Measurements from ENCODE around the gene ALDH9A1.
"Not testable (repeated sequence)": the region's sequence is repeated elsewhere in the genome, so short reads cannot be mapped to it uniquely, and the experiment has no call there.

ALDH9A1 gene

DNA sequence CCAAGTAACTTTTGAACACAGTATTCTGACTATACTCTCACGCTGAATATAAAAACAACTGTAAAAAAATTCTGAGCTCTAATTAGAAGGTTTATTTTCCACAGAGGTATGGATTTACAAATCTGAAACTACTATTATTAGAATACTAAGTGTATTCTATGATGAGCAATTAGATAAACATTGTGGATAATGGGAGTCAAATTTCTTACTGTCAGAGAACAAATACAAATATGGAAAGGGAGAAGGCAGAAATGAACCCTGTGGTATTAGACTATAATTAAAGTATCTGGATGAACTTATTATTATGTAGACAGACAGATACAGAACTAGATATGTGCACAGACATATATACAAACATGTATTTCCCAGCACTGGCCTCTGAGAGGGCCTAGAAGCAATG lies 22.6 kb downstream of the ALDH9A1 start:
- H3K4me3 ChIP-seq, result no peak overlapping the region
- H3K36me3 ChIP-seq, result peaks cover 87% of the 10 kb centered on the region
- no peak overlapping the region for H3K27ac ChIP-seq
- no peak for TF ChIP-seq Cebpa-rat (IDR thresholded peaks at IDR 0.05)
- no peaks in the 10 kb centered on the region for H4K20me1 ChIP-seq
- H3K4me2 ChIP-seq, result no peak overlapping the region
- H3K9me3 ChIP-seq, result no peaks in the 10 kb centered on the region
- no peak overlapping the region for H3K9ac ChIP-seq
- no peaks in the 10 kb centered on the region for H3K27me3 ChIP-seq
- peaks cover 14% of the 10 kb centered on the region for H3K4me1 ChIP-seq

GRCh38 chr1:165674599-165674998 lies 23.8 kb downstream of the ALDH9A1 start:
- Histone ChIP-seq H3K4me3 (no peak overlapping the region), H3K27me3 (no peaks in the 10 kb centered on the region), H3K4me2 (no peak overlapping the region), H3K9me3 (no peaks in the 10 kb centered on the region), H3K9ac (no peak overlapping the region), H3K4me1 (peaks cover 14% of the 10 kb centered on the region), H4K20me1 (no peaks in the 10 kb centered on the region), H3K27ac (no peak overlapping the region), H3K36me3 (peaks cover 84% of the 10 kb centered on the region)
- TF ChIP-seq Cebpa-rat (IDR thresholded peaks at IDR 0.05), result no peak

- Histone ChIP-seq H3K27ac (no peak overlapping the region), H3K27me3 (no peaks in the 10 kb centered on the region), H3K4me1 (no peaks in the 10 kb centered on the region), H3K9ac (no peak overlapping the region), H3K9me3 (no peaks in the 10 kb centered on the region), H3K4me2 (no peak overlapping the region), H3K36me3 (peaks cover 84% of the 10 kb centered on the region), H4K20me1 (no peaks in the 10 kb centered on the region), H3K4me3 (no peak overlapping the region)
- no peak for TF ChIP-seq Cebpa-rat (IDR thresholded peaks at IDR 0.05)
These were observed 26.8 kb downstream of the ALDH9A1 start for GRCh38 chr1:165671526-165671925.

- Histone ChIP-seq H3K9me3 (no peaks in the 10 kb centered on the region), H3K4me2 (no peak overlapping the region), H3K9ac (no peak overlapping the region), H3K4me3 (no peak overlapping the region), H3K4me1 (no peaks in the 10 kb centered on the region), H3K27me3 (no peaks in the 10 kb centered on the region), H4K20me1 (no peaks in the 10 kb centered on the region), H3K36me3 (peaks cover 94% of the 10 kb centered on the region), H3K27ac (no peak overlapping the region)
- no peak for TF ChIP-seq Cebpa-rat (IDR thresholded peaks at IDR 0.05)
These were observed 30.2 kb downstream of the ALDH9A1 start for GRCh38 chr1:165668184-165668583.

GRCh38 chr1:165666152-165666825 lies 32.1 kb downstream of the ALDH9A1 start:
- no peaks in the 10 kb centered on the region for H4K20me1 ChIP-seq
- H3K4me1 ChIP-seq, result no peaks in the 10 kb centered on the region
- H3K4me3 ChIP-seq, result no peak overlapping the region
- TF ChIP-seq Cebpa-rat (IDR thresholded peaks at IDR 0.05), result no peak
- H3K9me3 ChIP-seq, result no peaks in the 10 kb centered on the region
- no peak overlapping the region for H3K4me2 ChIP-seq
- no peak overlapping the region for H3K9ac ChIP-seq
- H3K27ac ChIP-seq, result no peak overlapping the region
- no peaks in the 10 kb centered on the region for H3K27me3 ChIP-seq
- H3K36me3 ChIP-seq, result peaks cover 97% of the 10 kb centered on the region

DNA sequence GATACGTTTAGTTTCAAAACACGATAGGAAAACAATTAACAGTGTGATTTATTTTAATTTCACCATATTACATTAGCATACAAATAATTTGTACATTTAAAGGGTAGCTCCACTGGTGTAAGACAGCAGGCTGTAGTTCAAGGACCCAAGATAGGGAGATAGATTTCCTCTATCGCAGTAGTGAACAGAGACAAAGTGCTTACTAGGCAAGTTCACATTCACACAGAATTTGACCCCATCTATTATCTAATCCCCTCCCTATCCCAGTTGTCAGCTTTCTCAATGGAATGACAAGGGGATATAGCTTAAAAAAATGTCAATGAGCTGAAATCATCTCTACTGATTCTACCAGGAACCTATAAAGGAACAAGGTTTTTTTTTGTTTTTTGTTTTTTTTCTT lies 36.2 kb downstream of the ALDH9A1 start:
- no peak overlapping the region for H3K4me3 ChIP-seq
- H4K20me1 ChIP-seq, result no peaks in the 10 kb centered on the region
- no peak overlapping the region for H3K27ac ChIP-seq
- no peak for TF ChIP-seq Cebpa-rat (IDR thresholded peaks at IDR 0.05)
- no peak overlapping the region for H3K4me2 ChIP-seq
- H3K9ac ChIP-seq, result no peak overlapping the region
- no peaks in the 10 kb centered on the region for H3K9me3 ChIP-seq
- peaks cover 97% of the 10 kb centered on the region for H3K36me3 ChIP-seq
- H3K27me3 ChIP-seq, result no peaks in the 10 kb centered on the region
- H3K4me1 ChIP-seq, result no peaks in the 10 kb centered on the region

DNA sequence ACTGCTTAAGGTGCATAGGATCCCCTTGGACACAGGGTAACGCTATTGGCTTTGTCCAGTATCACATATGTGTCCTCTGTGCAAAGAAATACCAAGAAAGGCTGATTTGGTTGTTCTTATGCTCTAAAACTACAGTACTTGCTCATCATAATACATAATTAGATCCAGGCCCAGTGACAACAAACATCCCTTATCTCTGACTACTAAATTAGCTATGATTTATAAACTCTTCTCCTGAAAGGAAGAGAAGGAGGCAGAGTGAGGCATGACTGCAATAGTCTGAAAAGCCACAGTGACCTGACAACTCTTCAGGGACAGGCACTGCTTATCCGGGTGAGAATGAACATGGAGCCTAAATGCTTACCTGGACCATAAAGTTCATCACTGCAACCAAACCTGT lies 36.7 kb downstream of the ALDH9A1 start:
- no peaks in the 10 kb centered on the region for H4K20me1 ChIP-seq
- H3K4me2 ChIP-seq, result no peak overlapping the region
- no peaks in the 10 kb centered on the region for H3K27me3 ChIP-seq
- peaks cover 97% of the 10 kb centered on the region for H3K36me3 ChIP-seq
- H3K4me1 ChIP-seq, result no peaks in the 10 kb centered on the region
- H3K9ac ChIP-seq, result no peak overlapping the region
- H3K4me3 ChIP-seq, result no peak overlapping the region
- no peaks in the 10 kb centered on the region for H3K9me3 ChIP-seq
- H3K27ac ChIP-seq, result no peak overlapping the region
- TF ChIP-seq Cebpa-rat (IDR thresholded peaks at IDR 0.05), result no peak

DNA sequence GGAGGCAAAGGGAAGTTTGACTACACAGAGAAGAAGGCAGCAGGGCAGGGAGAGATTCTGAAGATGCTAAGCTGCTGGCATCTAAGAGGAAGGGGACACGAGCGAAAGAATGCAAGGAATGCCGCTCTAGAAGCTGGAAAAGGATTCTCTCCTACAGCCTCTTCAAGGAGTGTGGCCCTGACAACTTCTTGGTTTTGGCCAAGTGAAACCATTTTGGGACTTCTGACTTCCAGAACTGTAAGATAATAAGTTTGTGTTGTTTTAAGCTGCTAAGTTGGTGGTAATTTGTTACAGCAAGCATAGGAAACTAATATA lies 38.8 kb downstream of the ALDH9A1 start:
- peaks cover 94% of the 10 kb centered on the region for H3K36me3 ChIP-seq
- H3K4me2 ChIP-seq, result no peak overlapping the region
- H3K4me3 ChIP-seq, result no peak overlapping the region

DNA sequence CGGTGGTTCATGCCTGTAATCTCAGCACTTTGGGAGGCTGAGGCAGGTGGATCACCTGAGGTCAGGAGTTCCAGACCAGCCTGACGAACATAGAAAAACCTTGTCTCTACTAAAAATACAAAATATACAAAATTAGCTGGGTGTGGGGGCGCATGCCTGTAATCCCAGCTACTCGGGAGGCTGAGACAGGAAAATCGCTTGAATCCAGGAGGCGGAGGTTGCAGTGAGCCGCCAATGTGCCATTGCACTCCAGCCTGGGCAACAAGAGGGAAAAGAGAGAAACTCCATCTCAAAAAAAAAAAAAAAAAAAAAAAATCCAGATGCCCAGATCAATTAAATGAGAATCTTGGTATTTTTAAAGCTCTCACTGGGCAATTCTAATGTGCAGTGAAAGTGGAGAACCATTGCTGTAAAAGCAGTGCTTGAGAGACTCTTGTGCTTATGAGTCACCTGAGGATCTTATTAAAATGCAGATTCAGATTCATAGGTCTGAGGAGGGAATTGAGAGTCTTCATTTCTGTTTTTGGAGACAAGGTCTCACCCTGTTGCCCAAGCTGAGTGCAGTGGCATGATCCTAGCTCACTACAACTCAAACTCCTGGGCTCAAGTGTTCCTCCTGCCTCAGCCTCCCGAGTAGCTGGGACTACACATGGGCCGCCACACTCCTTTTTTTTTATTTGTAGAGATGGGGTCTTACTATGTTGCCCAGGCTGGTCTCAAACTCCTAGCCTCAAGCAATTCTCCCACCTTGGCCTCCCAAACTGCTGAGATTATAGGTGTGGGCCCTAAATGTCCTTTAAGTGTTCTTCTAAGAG lies 39.4 kb downstream of the ALDH9A1 start:
- not testable (repeated sequence) for H3K9ac ChIP-seq, H3K27me3 ChIP-seq, H3K9me3 ChIP-seq, H4K20me1 ChIP-seq, H3K4me3 ChIP-seq, H3K4me1 ChIP-seq, H3K4me2 ChIP-seq, H3K27ac ChIP-seq
- H3K36me3 ChIP-seq, result peaks cover 94% of the 10 kb centered on the region

More for the DNA sequence above, 38.8 kb downstream of the ALDH9A1 start:
- H3K27ac ChIP-seq, result no peak overlapping the region
- TF ChIP-seq Cebpa-rat (IDR thresholded peaks at IDR 0.05), result no peak
- H3K27me3 ChIP-seq, result no peaks in the 10 kb centered on the region
- H4K20me1 ChIP-seq, result no peaks in the 10 kb centered on the region
- no peak overlapping the region for H3K9ac ChIP-seq
- H3K9me3 ChIP-seq, result no peaks in the 10 kb centered on the region
- H3K4me1 ChIP-seq, result no peaks in the 10 kb centered on the region

- Histone ChIP-seq H3K4me2 (no peak overlapping the region), H3K36me3 (peaks cover 46% of the 10 kb centered on the region), H3K9me3 (no peaks in the 10 kb centered on the region), H3K9ac (no peak overlapping the region), H3K4me1 (peaks cover 13% of the 10 kb centered on the region), H3K27ac (no peak overlapping the region), H3K4me3 (no peak overlapping the region), H4K20me1 (peaks cover 25% of the 10 kb centered on the region), H3K27me3 (no peaks in the 10 kb centered on the region)
- no peak for TF ChIP-seq Cebpa-rat (IDR thresholded peaks at IDR 0.05)
These were observed 47.3 kb downstream of the ALDH9A1 start for GRCh38 chr1:165650981-165651625.
